Erythroblast (primary cell): ENCODE data around the gene SEMA3F.

Experiments used
- DNase-seq, 2 experiments: peaks; one replicate each; lab custom pipeline; 2025; lab: John Stamatoyannopoulos, UW
- GATA1 ChIP-seq: IDR thresholded peaks from 2 replicates; pipeline ENCODE4 v1.6.1; 2011; ENCODE audit warnings: low read depth, mild to moderate bottlenecking, control low read depth, low read length, moderate library complexity
- POLR2A ChIP-seq: IDR thresholded peaks from 2 replicates; pipeline ENCODE4 v1.6.1; 2011; ENCODE audit warnings: mild to moderate bottlenecking, low read length

The SEMA3F gene

DNA sequence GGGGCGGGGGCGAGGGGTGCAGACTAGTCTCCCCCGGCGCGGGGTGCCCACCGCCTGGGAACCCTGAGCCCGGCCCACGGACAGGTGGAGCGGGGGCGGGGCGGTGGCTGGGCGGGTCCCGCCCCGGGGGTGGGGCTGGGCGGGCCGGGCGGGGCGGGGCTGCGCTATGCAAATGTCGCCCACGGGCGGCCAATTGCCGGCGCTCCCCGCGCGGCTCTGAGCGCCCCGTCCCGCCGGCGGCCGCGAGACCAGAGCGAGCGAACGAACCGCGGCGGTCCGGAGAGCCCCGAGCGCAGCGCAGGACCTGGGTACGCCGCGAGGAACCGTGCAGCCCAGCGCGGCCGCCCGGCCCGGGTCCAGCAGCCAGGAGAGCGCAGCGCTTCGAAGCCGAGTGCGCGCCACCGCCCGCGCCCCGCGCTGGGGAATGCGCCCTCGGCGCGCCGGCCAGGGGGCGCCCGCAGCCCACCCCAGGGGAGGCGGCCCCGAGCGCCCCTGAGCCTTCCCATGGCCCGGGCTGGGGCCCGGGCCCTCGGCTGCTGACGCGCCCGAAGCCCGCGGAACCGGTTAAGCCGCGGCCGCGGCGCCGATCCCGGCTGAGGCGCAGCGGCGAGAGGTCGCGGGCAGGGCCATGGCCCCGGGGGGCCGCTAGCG is at the start of gene SEMA3F:
Gene SEMA3F, plus strand, starts transcription at position 485 of the 651 bp plus-strand sequence. CDS start 4,299 bp downstream, outside the sequence.
- TF ChIP-seq POLR2A (no peak), GATA1 (no peak)
- peak; percentile 67 for DNase-seq

DNA sequence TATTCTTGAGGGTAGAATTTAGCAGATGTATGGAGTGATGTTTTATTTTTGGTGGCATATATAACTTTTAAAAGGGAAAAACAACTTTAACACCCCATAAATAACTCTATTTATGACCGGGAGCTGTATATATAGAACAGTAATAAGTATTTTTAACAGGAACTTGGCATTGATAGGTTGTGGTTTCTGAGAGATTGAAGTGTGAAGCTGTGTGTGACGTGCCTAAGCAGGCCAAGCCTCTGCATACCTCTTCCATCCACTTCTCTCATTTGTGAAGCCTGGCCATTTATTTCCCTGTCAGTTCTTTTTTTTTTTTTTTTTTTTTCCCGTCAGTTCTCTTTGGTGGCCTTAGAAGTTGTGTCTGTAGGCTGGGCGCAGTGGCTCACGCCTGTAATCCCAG is 43.4 kb upstream of the SEMA3F start:
- DNase-seq, result no peak
- TF ChIP-seq GATA1, result no peak
- no peak for TF ChIP-seq POLR2A

GRCh38 chr3:50112462-50112861 is 42.7 kb upstream of the SEMA3F start:
- DNase-seq, result no peak
- no peak for TF ChIP-seq GATA1
- TF ChIP-seq POLR2A, result no peak

- TF ChIP-seq GATA1, result no peak
- no peak for TF ChIP-seq POLR2A
- no peak for DNase-seq
These were observed 38.0 kb upstream of the SEMA3F start for GRCh38 chr3:50117120-50117519.

GRCh38 chr3:50118237-50118636 is 36.9 kb upstream of the SEMA3F start:
- DNase-seq, result no peak
- no peak for TF ChIP-seq GATA1
- TF ChIP-seq POLR2A, result no peak

GRCh38 chr3:50119786-50120185 is 35.3 kb upstream of the SEMA3F start:
- DNase-seq, result no peak
- TF ChIP-seq POLR2A (no peak), GATA1 (no peak)

- no peak for TF ChIP-seq GATA1
- TF ChIP-seq POLR2A, result no peak
- DNase-seq, result no peak
These were observed 34.6 kb upstream of the SEMA3F start for GRCh38 chr3:50120364-50121071.

DNA sequence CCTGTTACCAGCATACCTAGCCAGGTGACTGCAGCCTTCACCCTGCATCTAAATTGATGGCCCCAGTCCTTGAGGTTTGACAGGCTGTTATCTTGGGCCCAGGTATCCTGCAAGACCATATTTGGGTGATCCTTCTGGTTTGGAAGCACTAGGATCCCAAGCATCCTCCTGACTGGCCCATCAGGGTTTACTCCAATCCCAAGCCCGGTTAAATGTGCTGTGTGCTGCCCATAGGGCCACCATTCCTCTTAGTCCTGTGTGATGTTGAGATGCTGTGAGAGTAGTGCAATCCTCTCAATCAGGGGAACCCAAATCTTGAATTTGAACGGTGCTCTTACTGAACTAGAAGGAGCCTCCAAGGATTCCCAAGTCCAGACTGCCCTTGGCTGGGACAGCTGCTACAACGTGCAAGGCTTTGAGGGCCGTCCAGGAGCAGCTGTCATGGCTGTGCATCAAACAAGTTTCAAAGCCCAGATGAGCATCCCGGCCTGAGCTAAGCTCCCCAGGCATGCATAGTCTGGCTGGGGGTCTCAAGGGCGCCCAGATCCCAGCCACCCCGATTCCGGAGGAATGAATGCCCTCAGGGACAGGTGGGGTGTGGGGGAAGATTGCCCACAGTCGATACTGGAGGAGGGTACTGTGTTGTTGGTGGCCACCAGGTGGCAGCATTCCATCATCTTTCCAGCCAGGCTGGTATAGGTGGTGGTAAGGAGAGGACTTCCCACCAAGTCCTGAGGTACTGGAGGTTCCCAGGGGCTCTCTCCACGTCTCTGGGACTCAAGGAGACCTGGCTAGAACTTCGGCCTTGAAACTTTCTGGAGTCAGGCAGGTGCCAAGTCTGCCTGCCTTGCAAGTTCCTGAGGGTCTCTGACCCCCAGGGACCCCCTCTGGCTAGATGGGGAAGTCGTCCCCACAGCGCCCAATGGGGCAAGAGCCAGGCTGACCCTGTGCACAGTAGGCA is 33.8 kb upstream of the SEMA3F start:
- TF ChIP-seq GATA1 (no peak), POLR2A (peak; percentile 38)
- peak; percentile 78 to 86 for DNase-seq

- DNase-seq, result peak in 1 of 2 experiments; percentile 40
- TF ChIP-seq GATA1 (no peak), POLR2A (no peak)
These were observed 33.1 kb upstream of the SEMA3F start for GRCh38 chr3:50122071-50122470.

DNA sequence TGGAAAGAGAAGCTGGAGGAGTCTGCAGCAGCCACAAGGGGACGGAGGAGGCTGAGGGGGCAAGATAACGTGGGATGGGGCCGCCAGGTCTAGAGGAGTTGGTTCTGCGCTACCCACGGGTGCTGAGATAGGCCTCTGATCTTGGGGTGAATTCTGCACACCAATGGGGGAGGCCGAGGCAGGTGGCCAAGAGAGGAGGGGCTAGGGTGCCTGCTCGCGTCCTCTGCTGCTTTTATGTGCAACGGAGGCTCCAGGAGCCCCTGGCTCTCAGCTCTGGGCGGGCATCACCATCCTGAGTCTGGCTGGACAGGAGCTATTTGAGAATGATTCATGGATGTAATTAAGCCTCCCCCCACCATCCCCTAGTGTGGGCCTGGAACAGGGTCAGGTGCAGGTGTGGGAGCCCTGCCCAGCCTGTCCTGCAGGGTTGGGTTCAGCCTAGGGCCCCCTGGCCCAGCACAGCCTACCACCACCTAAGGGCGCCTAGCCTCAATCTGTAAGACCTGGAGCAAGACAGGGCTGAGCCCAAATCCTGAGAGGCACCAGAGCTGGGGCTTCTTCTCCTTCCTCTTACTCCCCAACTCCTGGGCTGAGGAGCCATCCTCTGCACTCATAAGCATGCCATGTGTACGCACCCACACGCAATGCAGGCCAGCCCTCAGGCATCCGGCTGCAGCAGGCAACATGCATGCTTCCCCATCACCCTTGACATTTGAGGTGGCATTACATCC is 32.3 kb upstream of the SEMA3F start:
- DNase-seq, result no peak
- TF ChIP-seq GATA1, result no peak
- no peak for TF ChIP-seq POLR2A

GRCh38 chr3:50123394-50124051 is 31.6 kb upstream of the SEMA3F start:
- TF ChIP-seq GATA1 (no peak), POLR2A (no peak)
- DNase-seq, result no peak

- DNase-seq, result no peak
- TF ChIP-seq POLR2A (no peak), GATA1 (no peak)
These were observed 30.9 kb upstream of the SEMA3F start for GRCh38 chr3:50124052-50124799.
